Neural progenitor cell (in vitro differentiated cells): ENCODE measurements around the gene PDE7B.

Experiments used
- CTCF ChIP-seq: fragments of 200-600 bp; sonication (generic); IDR thresholded peaks from 2 replicates; pipeline ENCODE4 v1.5.1; 2017; ENCODE audit warnings: antibody characterized with exemption, mild to moderate bottlenecking
- EZH2 ChIP-seq: fragments of 200-600 bp; sonication (generic); IDR thresholded peaks from 2 replicates; pipeline ENCODE4 v1.6.1; 2017; ENCODE audit warnings: antibody characterized with exemption, mild to moderate bottlenecking, moderate library complexity

GRCh38 chr6:136158971-136159370 is 307.5 kb downstream of the PDE7B start:
- TF ChIP-seq CTCF = no peak
- TF ChIP-seq EZH2 = no peak
